ENCODE measurements around the gene CDK11B.
"Not testable (repeated sequence)": the region's sequence is repeated elsewhere in the genome, so short reads cannot be mapped to it uniquely, and the experiment has no call there.

Gene CDK11B

DNA sequence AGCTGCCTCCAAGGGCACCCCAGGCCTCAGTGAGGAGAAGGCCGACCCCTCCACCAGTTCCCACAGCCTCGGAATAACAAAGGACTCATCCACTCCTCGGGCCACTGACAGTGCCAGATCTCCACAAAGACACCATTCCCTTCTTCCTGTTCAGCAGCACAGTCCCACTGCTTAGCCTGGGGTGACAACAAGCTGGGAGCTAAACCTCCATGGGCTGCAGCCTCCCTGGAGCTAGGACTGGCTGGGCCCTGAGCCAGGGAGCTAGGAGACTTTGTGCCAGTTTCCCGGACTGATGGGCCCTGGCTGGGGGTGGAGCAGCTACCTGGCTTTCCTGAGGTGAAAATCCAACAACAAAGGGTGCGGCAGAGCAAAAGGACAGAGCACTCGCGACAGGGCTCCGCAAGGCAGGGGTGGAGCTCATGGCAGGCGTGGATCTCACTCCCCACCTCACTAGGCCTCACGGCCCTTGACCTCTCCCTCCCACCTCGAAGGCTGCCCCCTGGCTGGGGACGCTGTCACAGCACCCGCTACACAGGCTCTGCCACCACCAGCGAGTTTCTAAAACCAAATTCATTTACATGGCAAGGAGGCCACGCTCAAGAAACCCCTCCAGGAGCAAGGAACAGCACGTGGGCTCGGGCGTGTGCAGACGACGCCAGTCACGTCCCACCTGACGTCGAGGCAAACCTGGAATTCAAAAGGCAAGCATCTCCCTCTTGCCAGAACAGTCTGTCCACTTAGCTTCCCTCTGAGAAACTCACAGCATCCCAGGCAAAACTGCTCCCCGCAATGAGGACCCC lies 20.0 kb upstream of the CDK11B start:
- Histone ChIP-seq H3K9ac (ENCODE audit: low read length) (no peak overlapping the region), H3K27me3 (ENCODE audit: control insufficient read depth in 1 of 2, insufficient read depth in 2 of 2, low read length in 2 of 2) (no peaks in the 10 kb centered on the region), H3K4me3 (ENCODE audit: low read depth in 1 of 2, low read length in 2 of 2) (no peak overlapping the region), H3K9me3 (ENCODE audit: low read length) (no peaks in the 10 kb centered on the region), H3K36me3 (ENCODE audit: insufficient read depth, low read length) (peaks cover 5% of the 10 kb centered on the region), H3K27ac (ENCODE audit: low read depth, low read length) (no peak overlapping the region), H3K4me1 (ENCODE audit: insufficient read depth, low read length) (peaks cover 8% of the 10 kb centered on the region)

DNA sequence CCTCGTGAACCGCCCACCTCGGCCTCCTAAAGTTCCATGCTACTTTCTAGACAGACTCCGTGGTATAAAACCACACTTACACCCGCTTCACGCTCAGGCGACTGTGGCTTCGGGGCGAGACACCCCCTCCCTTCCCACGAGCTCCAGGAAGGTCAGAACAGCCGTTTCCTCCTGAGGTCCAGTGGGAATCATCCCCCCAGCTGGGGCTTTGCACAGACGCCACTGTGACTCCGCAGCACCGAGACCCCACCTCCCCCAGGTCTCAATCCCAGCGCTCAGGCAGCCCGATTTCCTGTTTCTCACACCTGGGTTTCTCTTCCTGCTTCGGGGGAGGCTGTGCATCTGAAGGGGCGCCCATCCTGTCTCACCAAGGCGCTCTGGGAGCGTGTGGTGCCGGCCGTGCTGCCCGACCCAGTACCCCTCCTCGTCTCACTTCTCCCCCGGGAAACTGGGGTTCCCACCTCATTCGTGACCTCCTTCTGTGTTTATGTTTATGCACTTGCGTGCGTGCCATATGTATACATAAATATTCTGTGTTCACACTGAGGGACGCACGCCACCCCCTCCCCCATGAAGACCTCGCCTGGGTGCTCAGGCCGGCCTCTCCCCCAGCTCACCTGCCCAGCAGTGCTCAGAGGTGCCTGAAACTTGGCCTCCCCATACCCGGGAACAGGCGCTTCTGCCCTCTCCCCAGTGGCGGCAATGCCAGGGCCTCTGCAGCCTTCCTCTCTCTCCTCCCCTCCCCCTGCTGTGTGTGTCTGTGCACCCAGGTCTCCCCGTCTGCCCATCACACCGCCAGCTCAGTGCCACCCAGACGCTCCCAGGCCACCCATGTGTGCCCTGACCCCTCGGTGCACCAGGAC lies 19.1 kb upstream of the CDK11B start:
- H3K27ac ChIP-seq (ENCODE audit: low read depth, low read length) = no peak overlapping the region
- no peak overlapping the region for H3K9ac ChIP-seq (ENCODE audit: low read length)
- H3K4me3 ChIP-seq (ENCODE audit: low read depth in 1 of 2, low read length in 2 of 2) = no peak overlapping the region

DNA sequence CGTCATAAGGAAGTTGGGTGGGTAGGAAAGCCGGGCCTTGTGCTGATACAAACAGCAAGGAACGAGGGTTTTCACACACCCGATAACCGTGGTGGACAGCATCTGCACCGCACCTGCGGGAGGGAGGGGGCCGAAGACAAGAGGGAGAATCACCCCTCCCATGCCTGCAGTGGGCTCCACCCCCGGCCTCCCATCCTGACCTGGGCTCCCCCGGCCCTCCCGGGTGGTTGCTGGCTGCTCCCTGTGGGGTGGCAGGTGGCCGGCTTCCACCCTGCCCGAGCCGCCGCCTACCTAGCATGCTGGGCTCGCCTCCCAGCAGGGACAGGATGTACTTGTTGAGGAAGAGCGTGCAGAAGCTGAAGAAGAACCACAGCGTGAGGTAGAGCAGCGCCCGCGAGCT lies 17.3 kb upstream of the CDK11B start:
- H3K9ac ChIP-seq (ENCODE audit: low read length); H3K27me3 ChIP-seq (ENCODE audit: control insufficient read depth in 1 of 2, insufficient read depth in 2 of 2, low read length in 2 of 2); H3K4me3 ChIP-seq (ENCODE audit: low read depth in 1 of 2, low read length in 2 of 2); H3K27ac ChIP-seq (ENCODE audit: low read depth, low read length); H3K4me1 ChIP-seq (ENCODE audit: insufficient read depth, low read length); H3K9me3 ChIP-seq (ENCODE audit: low read length): not testable (repeated sequence)
- peaks cover 16% of the 10 kb centered on the region for H3K36me3 ChIP-seq (ENCODE audit: insufficient read depth, low read length)

More for the DNA sequence above, 19.1 kb upstream of the CDK11B start:
- Histone ChIP-seq H3K4me1 (ENCODE audit: insufficient read depth, low read length) (peaks cover 8% of the 10 kb centered on the region), H3K27me3 (ENCODE audit: control insufficient read depth in 1 of 2, insufficient read depth in 2 of 2, low read length in 2 of 2) (no peaks in the 10 kb centered on the region), H3K9me3 (ENCODE audit: low read length) (no peaks in the 10 kb centered on the region), H3K36me3 (ENCODE audit: insufficient read depth, low read length) (peaks cover 5% of the 10 kb centered on the region)

DNA sequence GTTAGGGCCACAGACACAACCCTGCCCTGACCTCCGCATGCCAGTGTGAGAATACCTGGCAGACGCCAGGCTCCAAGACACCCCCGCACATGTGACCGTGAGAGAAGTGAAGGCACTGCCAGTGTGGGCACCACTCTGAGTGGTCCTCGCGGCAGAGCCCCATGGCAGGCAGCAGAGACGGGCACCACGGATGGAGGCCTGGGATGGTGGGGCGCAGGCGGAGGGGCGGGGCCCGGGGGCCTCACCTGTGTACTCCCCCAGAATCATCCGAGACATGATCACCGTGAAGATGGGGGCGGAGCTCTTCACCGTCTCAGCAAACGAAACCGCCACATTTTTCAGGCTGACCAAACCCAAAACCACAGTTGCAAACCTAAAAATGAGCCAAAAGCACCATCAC lies 16.4 kb upstream of the CDK11B start:
- not testable (repeated sequence) for H3K4me3 ChIP-seq (ENCODE audit: low read depth in 1 of 2, low read length in 2 of 2); H3K27me3 ChIP-seq (ENCODE audit: control insufficient read depth in 1 of 2, insufficient read depth in 2 of 2, low read length in 2 of 2); H3K9ac ChIP-seq (ENCODE audit: low read length); H3K4me1 ChIP-seq (ENCODE audit: insufficient read depth, low read length); H3K9me3 ChIP-seq (ENCODE audit: low read length); H3K27ac ChIP-seq (ENCODE audit: low read depth, low read length)
- H3K36me3 ChIP-seq (ENCODE audit: insufficient read depth, low read length) = peaks cover 20% of the 10 kb centered on the region

DNA sequence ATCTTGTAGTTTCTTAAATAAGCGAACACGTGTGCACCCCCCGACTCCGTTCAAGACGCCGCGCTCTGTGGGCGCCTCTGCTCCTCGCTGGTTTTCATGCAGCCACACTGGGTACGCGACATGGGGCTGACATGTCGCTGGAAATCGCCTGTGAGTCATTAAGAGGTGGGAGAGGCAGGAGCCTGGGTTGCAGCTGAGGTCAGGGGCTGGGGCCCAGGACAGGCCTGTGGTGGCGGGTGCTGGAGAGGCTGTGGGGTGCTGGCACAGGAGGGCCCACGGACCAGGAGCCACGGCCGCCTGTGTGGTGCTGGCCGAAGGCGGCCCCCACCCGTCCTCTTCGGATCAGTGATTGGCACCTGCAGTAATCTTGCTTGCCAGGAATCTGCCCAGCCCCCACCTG lies 16.0 kb upstream of the CDK11B start:
- H3K27me3 ChIP-seq (ENCODE audit: control insufficient read depth in 1 of 2, insufficient read depth in 2 of 2, low read length in 2 of 2) = not testable (repeated sequence)

DNA sequence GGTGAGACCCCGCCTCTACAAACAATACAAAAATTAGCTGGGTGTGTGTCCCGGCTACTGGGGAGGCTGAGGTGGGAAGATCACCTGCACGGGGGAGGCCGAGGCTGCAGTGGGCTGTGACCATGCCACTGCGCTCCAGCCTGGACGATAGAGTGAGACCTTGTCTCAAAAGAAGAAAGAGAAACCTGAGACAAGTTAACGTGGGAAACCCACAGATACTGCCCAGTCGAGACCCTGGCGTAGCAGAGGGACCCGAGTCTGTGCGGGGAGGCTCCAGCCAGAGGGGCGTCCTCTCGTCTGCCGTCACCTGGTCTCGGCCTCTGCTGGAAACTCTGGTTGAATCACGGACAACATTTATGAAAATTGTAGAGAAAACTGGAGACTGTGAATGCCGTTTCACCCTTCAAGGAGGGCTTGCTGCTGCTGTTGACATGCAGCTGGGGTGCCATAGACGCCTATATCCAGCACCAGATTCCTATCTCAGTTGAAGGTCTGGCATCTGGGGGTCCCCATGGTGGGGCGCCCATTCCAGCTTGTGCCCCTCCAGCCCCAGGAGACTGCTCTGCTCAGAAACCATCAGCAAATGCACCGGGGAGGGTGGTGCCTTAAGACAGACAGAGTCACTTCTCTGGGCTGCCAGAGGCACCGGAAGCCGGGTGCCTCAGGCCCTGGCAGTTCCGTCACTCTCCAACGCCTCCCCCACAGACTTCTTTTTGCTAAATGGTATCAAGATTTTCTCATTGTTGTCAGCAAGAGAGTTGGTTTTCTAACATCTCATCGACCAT lies 13.6 kb upstream of the CDK11B start:
- Histone ChIP-seq H3K27ac (ENCODE audit: low read depth, low read length) (no peak overlapping the region), H3K4me3 (ENCODE audit: low read depth in 1 of 2, low read length in 2 of 2) (no peak overlapping the region), H3K9me3 (ENCODE audit: low read length) (no peaks in the 10 kb centered on the region), H3K9ac (ENCODE audit: low read length) (no peak overlapping the region), H3K36me3 (ENCODE audit: insufficient read depth, low read length) (peaks cover 26% of the 10 kb centered on the region), H3K4me1 (ENCODE audit: insufficient read depth, low read length) (no peaks in the 10 kb centered on the region), H3K27me3 (ENCODE audit: control insufficient read depth in 1 of 2, insufficient read depth in 2 of 2, low read length in 2 of 2) (no peaks in the 10 kb centered on the region)

More for the DNA sequence above, 16.0 kb upstream of the CDK11B start:
- H3K9me3 ChIP-seq (ENCODE audit: low read length); H3K4me3 ChIP-seq (ENCODE audit: low read depth in 1 of 2, low read length in 2 of 2); H3K9ac ChIP-seq (ENCODE audit: low read length); H3K4me1 ChIP-seq (ENCODE audit: insufficient read depth, low read length); H3K27ac ChIP-seq (ENCODE audit: low read depth, low read length): not testable (repeated sequence)
- peaks cover 20% of the 10 kb centered on the region for H3K36me3 ChIP-seq (ENCODE audit: insufficient read depth, low read length)

DNA sequence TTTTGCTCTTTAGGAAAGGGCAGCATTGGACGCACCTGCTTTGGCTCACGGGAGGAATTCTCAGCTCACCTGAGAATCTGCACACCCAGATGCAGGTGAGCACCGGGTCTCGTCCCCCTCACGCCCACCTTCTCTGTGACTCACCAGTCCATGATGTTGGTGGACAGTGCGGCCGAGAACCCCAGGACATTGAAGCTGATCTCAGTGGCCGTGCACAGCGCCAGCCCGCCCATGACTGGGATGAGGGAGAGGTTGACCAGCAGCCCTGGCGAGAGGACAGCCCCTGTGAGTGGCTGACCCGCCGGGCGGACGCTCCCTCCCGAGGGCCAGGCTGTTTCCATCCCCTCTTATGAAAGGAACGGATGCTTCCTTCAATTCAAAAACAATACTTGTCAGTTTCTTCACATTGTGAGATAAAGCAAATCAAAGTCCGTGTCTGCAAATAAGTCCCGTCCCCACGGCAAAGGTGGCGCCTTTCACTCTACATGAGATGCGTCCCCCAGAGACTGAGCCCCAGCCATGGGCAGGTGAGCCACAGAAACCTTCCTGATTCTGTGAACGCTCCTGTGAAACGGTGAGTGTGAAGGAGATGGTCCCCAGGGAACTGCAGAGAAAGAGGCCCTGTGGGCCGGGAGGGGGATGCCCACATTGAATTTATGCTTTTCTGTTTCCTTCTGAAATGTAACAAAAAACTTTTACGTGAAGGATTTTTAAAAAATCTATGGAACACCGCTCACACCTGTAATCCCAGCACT lies 12.7 kb upstream of the CDK11B start:
- Histone ChIP-seq H3K4me3 (ENCODE audit: low read depth in 1 of 2, low read length in 2 of 2) (no peak overlapping the region), H3K4me1 (ENCODE audit: insufficient read depth, low read length) (no peaks in the 10 kb centered on the region), H3K9me3 (ENCODE audit: low read length) (no peaks in the 10 kb centered on the region), H3K27ac (ENCODE audit: low read depth, low read length) (no peak overlapping the region), H3K36me3 (ENCODE audit: insufficient read depth, low read length) (peaks cover 26% of the 10 kb centered on the region), H3K27me3 (ENCODE audit: control insufficient read depth in 1 of 2, insufficient read depth in 2 of 2, low read length in 2 of 2) (no peaks in the 10 kb centered on the region), H3K9ac (ENCODE audit: low read length) (no peak overlapping the region)

DNA sequence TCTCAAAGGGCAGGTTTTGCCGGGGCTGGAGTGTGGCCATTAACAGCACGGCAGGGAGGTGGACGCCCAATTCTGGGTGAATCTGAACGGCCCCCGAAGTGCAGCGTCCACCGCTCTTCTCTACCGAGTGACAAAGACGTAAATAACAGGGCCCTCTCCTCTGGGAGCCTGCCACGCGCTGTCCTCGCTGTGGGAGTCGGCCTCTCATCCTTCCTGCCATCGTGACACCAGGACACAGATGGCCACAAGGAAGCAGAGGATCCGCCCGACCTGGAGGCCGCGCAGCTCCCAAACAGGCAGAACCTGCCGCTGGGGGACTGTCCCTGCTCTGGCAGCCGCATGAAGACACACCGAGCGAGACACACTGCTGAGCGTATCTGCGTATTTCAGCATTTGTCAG lies 12.1 kb upstream of the CDK11B start:
- H3K36me3 ChIP-seq (ENCODE audit: insufficient read depth, low read length) = peaks cover 33% of the 10 kb centered on the region
- no peak overlapping the region for H3K27ac ChIP-seq (ENCODE audit: low read depth, low read length)
- no peak overlapping the region for H3K9ac ChIP-seq (ENCODE audit: low read length)
- no peaks in the 10 kb centered on the region for H3K4me1 ChIP-seq (ENCODE audit: insufficient read depth, low read length)
- no peaks in the 10 kb centered on the region for H3K9me3 ChIP-seq (ENCODE audit: low read length)
- no peak overlapping the region for H3K4me3 ChIP-seq (ENCODE audit: low read depth in 1 of 2, low read length in 2 of 2)
- no peaks in the 10 kb centered on the region for H3K27me3 ChIP-seq (ENCODE audit: control insufficient read depth in 1 of 2, insufficient read depth in 2 of 2, low read length in 2 of 2)

DNA sequence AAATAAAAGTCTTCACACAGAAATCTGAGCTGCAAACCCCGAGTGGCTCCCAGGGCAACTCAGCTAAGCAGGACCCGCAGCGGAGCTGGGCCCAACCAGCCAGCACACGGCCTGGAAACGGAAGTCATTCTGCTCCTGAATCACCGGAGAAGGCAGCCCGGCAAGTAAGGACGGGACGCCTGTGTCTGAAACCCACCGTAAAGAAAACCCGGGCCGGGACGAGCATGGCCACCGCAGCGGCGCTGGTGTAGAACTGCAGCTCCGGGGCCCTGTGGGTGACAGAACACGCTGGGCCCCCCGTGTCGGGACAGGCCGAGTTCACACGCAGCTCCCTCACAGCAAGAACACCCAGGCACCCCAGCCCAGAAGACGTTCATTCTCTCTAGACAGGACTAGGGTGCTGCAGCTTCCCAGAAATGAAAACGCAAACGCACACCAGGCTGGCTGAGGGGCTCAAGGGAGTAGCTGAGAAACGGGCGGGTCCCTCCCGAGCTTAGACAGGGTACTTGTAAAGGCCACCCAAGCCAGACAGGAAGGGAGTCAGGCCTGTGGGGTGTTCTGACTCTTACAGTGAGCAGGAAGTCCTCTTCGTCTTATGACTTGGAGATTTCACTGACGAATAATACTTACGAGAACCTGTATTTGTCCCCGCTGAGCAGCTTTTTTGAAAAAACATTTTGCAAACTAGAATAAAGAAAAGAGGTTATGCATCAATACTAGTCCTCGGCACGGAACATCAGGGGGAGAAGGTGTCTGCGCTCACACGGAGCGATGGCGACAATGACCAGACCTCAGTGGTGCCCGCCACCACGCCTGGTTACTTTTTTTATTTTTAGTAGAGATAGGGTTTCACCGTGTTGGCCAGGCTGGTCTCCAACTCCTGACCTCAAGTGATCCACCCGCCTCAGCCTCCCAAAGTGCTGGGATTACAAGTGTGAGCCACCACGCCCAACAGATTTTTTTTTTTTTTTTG lies 10.9 kb upstream of the CDK11B start:
- no peaks in the 10 kb centered on the region for H3K9me3 ChIP-seq (ENCODE audit: low read length)
- no peak overlapping the region for H3K4me3 ChIP-seq (ENCODE audit: low read depth in 1 of 2, low read length in 2 of 2)
- no peak overlapping the region for H3K9ac ChIP-seq (ENCODE audit: low read length)
- H3K4me1 ChIP-seq (ENCODE audit: insufficient read depth, low read length) = no peaks in the 10 kb centered on the region
- no peaks in the 10 kb centered on the region for H3K27me3 ChIP-seq (ENCODE audit: control insufficient read depth in 1 of 2, insufficient read depth in 2 of 2, low read length in 2 of 2)
- no peak overlapping the region for H3K27ac ChIP-seq (ENCODE audit: low read depth, low read length)
- H3K36me3 ChIP-seq (ENCODE audit: insufficient read depth, low read length) = peaks cover 44% of the 10 kb centered on the region

DNA sequence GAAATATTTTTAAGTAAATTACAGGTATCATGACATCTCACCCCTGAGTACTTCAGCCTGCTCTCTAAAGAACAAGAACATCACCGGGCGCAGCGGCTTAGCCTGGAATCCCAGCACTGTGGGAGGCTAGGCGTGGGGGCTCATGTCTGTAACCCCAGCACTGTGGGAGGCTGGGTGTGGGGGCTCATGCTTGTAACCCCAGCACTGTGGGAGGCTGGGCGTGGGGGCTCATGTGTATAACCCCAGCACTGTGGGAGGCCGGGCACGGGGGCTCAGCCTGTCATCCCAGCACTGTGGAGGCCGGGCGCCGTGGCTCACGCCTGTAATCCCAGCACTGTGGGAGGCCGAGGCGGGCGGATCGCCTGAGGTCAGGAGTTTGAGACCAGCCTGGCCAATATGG lies 7.7 kb upstream of the CDK11B start:
- no peaks in the 10 kb centered on the region for H3K27me3 ChIP-seq (ENCODE audit: control insufficient read depth in 1 of 2, insufficient read depth in 2 of 2, low read length in 2 of 2)
- no peak overlapping the region for H3K4me3 ChIP-seq (ENCODE audit: low read depth in 1 of 2, low read length in 2 of 2)
- peaks cover 34% of the 10 kb centered on the region for H3K36me3 ChIP-seq (ENCODE audit: insufficient read depth, low read length)
- no peaks in the 10 kb centered on the region for H3K4me1 ChIP-seq (ENCODE audit: insufficient read depth, low read length)
- H3K9ac ChIP-seq (ENCODE audit: low read length) = no peak overlapping the region
- H3K27ac ChIP-seq (ENCODE audit: low read depth, low read length) = no peak overlapping the region
- no peaks in the 10 kb centered on the region for H3K9me3 ChIP-seq (ENCODE audit: low read length)

Data from muscle layer of colon (tissue), 2 donors.